ENCODE data around the gene PHLDB2. TPM values are rescaled to one million over a fixed set of nuclear protein-coding genes. Genes with fewer than 3 reads are reported as not detected.

Gene PHLDB2
- total and polyA plus RNA-seq, 2 of the 13 experiments (the other 11 are each of a cell fraction or from before 2014, with no cell fraction given), result 8.4 to 23.6 TPM

DNA sequence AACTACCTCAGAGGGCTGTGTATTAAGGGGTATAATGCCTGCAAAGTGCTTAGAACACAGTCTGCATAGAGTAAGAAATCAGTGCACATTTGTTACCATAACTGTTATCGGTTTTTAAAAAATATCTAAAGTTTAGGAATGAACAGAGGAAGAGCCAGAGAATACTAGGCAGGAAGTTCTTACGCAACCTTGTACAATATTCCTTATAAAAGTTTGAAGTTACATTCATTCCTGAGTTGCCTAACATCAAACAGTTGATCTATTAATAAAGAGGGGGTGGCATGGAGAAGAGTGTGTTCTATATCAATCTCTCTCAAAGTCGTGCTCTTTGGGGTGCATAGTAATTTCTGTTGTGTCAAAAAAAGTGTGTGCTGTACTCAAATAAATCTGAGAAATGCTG lies 22.0 kb upstream of the PHLDB2 start (continued):
- TF ChIP-seq, protein P1, sequence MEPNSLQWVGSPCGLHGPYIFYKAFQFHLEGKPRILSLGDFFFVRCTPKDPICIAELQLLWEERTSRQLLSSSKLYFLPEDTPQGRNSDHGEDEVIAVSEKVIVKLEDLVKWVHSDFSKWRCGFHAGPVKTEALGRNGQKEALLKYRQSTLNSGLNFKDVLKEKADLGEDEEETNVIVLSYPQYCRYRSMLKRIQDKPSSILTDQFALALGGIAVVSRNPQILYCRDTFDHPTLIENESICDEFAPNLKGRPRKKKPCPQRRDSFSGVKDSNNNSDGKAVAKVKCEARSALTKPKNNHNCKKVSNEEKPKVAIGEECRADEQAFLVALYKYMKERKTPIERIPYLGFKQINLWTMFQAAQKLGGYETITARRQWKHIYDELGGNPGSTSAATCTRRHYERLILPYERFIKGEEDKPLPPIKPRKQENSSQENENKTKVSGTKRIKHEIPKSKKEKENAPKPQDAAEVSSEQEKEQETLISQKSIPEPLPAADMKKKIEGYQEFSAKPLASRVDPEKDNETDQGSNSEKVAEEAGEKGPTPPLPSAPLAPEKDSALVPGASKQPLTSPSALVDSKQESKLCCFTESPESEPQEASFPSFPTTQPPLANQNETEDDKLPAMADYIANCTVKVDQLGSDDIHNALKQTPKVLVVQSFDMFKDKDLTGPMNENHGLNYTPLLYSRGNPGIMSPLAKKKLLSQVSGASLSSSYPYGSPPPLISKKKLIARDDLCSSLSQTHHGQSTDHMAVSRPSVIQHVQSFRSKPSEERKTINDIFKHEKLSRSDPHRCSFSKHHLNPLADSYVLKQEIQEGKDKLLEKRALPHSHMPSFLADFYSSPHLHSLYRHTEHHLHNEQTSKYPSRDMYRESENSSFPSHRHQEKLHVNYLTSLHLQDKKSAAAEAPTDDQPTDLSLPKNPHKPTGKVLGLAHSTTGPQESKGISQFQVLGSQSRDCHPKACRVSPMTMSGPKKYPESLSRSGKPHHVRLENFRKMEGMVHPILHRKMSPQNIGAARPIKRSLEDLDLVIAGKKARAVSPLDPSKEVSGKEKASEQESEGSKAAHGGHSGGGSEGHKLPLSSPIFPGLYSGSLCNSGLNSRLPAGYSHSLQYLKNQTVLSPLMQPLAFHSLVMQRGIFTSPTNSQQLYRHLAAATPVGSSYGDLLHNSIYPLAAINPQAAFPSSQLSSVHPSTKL (CRISPR knock-in tag; IDR thresholded peaks at IDR 0.05), result no peak

DNA sequence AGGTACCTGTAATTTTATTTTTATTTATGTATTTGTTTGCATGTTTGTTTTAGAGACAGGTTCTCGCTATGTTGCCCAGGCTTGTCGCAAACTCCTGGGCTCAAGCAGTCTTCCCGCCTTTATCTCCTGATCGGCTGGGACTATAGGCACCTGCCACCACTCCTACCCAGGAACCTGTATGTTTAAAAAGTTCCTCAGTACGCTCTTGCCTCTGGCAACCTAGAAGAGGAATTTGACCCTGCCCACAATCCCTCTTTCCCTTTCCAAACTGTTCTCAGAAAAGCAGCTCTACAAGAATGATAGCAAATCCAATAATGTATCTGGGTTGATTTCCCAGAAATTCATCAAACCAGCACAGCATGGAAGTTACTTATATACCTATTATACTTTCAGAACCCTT lies 20.9 kb upstream of the PHLDB2 start:
- H3K27me3 ChIP-seq (ENCODE audit: control insufficient read depth in 1 of 2, insufficient read depth in 2 of 2, low read length in 2 of 2), result no peaks in the 10 kb centered on the region
- H3K9ac ChIP-seq (ENCODE audit: insufficient read depth, low read depth, low read length), result no peak overlapping the region
- H3K4me3 ChIP-seq (replicated peaks in 1 of 3; ENCODE audit: insufficient read depth in 1 of 3, low read depth in 2 of 3, low read length in 3 of 3), result no peak overlapping the region
- H3K9me3 ChIP-seq (ENCODE audit: low read length), result no peaks in the 10 kb centered on the region
- H3K4me1 ChIP-seq (ENCODE audit: insufficient read depth, low read length), result no peaks in the 10 kb centered on the region
- TF ChIP-seq ZNF251 (CRISPR knock-in tag; IDR thresholded peaks at IDR 0.05) (no peak), MED8 (CRISPR knock-in tag; IDR thresholded peaks at IDR 0.05; ENCODE audit: insufficient replicate concordance) (no peak), CEBPG (CRISPR knock-in tag; IDR thresholded peaks at IDR 0.05) (no peak), SP1 (IDR thresholded peaks at IDR 0.05) (no peak), SP1 (CRISPR knock-in tag; IDR thresholded peaks at IDR 0.05) (no peak), ETV6 (CRISPR knock-in tag; conservative IDR thresholded peaks at IDR 0.05) (no peak), SYNCRIP (IDR thresholded peaks at IDR 0.05; ENCODE audit: insufficient read depth, low read depth, low read length) (no peak), FOXO1 (CRISPR knock-in tag; IDR thresholded peaks at IDR 0.05) (no peak), ZSCAN22 (CRISPR knock-in tag; IDR thresholded peaks at IDR 0.05) (no peak), ZNF230 (CRISPR knock-in tag; IDR thresholded peaks at IDR 0.05) (no peak), ZNF260 (CRISPR knock-in tag; IDR thresholded peaks at IDR 0.05; ENCODE audit: borderline replicate concordance, low read depth) (no peak), ZFP41 (CRISPR knock-in tag; IDR thresholded peaks at IDR 0.05; ENCODE audit: borderline replicate concordance) (no peak), CENPX (CRISPR knock-in tag; IDR thresholded peaks at IDR 0.05) (no peak), STAT5B (CRISPR knock-in tag; IDR thresholded peaks at IDR 0.05) (no peak)
- TF ChIP-seq, protein P2, sequence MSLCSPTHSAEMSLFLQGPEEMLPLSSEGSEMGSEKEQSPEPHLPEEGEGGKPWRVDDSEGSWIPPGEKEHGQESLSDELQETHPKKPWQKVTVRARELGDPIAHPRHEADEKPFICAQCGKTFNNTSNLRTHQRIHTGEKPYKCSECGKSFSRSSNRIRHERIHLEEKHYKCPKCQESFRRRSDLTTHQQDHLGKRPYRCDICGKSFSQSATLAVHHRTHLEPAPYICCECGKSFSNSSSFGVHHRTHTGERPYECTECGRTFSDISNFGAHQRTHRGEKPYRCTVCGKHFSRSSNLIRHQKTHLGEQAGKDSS (CRISPR knock-in tag; IDR thresholded peaks at IDR 0.05; ENCODE audit: borderline replicate concordance, low read depth), result no peak
- TF ChIP-seq, protein P3, sequence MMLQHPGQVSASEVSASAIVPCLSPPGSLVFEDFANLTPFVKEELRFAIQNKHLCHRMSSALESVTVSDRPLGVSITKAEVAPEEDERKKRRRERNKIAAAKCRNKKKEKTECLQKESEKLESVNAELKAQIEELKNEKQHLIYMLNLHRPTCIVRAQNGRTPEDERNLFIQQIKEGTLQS (CRISPR knock-in tag; IDR thresholded peaks at IDR 0.05), result no peak
- no peak for ATAC-seq
- no peak for DNase-seq (ENCODE audit: low spot score)
- no peak overlapping the region for H3K4me2 ChIP-seq (ENCODE audit: low read depth, low read length)
- in situ Hi-C loops (cut with HindIII; ENCODE audit: extremely low pct_ligation_motif_present, low pct_unique_long_range_greater_than_20kb) (no loop called here), intact Hi-C loops (cut with micrococcal nuclease; ENCODE audit: unreplicated experiment) (no loop called here)
- 97% methylated on average over 5 of the region's 5 CpGs for WGBS (ENCODE audit: low lambda C conversion rate)
- no peak for FAIRE-seq
- BruUV-seq (replicated peaks), result no TSS peak
- H4K20me1 ChIP-seq (ENCODE audit: insufficient read depth, low read length), result no peaks in the 10 kb centered on the region
- no peak overlapping the region for H2AFZ ChIP-seq (ENCODE audit: low read length)
- no peaks in the 10 kb centered on the region; a peak in 1 of 5 replicates for H3K36me3 ChIP-seq (replicated peaks in 1 of 2; ENCODE audit: control insufficient read depth in 1 of 2, insufficient read depth in 2 of 2, low read length in 2 of 2)
- H3K79me2 ChIP-seq (ENCODE audit: insufficient read depth, low read length), result no peaks in the 10 kb centered on the region
- no peak overlapping the region for H3K27ac ChIP-seq (ENCODE audit: extremely low read length, insufficient read depth, low read length)
- ChIA-PET CTCF (ENCODE audit: low intra/inter-chr PET ratio, low total read pairs) (no interaction called here), POLR2A (no interaction called here)
